Cardiac muscle cell (in vitro differentiated cells and primary cell): ENCODE results near the gene SLC25A26. TPM values are rescaled to one million over a fixed set of nuclear protein-coding genes. Genes with fewer than 3 reads are reported as not detected.
"Not testable (repeated sequence)": the region's sequence is repeated elsewhere in the genome, so short reads cannot be mapped to it uniquely, and the experiment has no call there.

ENCODE experiments used
- DNase-seq, 2 donors: peaks; one replicate each; pipeline versions ENCODE4 v3.0.0 to v3.0.0-alpha.2; 2010 to 2017; ENCODE audit warnings: low read depth in 1 of 2, low spot score in 1 of 2
- H3K27ac ChIP-seq: fragments of 200-600 bp; sonication (generic); 2 replicates; pipeline ENCODE4 v1.5.1; 2016
- H3K27me3 ChIP-seq: fragments of 200-600 bp; sonication (generic); 2 replicates; pipeline ENCODE4 v1.6.0; 2016; ENCODE audit warnings: control low read depth
- H3K36me3 ChIP-seq: fragments of 200-600 bp; sonication (generic); 2 replicates; pipeline ENCODE4 v1.5.1; 2016; ENCODE audit warnings: control low read depth
- H3K4me1 ChIP-seq: fragments of 200-600 bp; sonication (generic); 2 replicates; pipeline ENCODE4 v1.8.1; 2017; ENCODE audit warnings: low read depth, mild to moderate bottlenecking, mixed run types
- H3K4me3 ChIP-seq: fragments of 200-600 bp; sonication (generic); 2 replicates; pipeline ENCODE4 v1.5.1; 2016; ENCODE audit warnings: mild to moderate bottlenecking
- H3K9me3 ChIP-seq: fragments of 200-600 bp; sonication (generic); 2 replicates; pipeline ENCODE4 v1.5.1; 2017; ENCODE audit warnings: low read depth, mild to moderate bottlenecking, control low read depth
- CTCF ChIP-seq: IDR thresholded peaks from 2 replicates; pipeline ENCODE4 v1.5.1; 2012; ENCODE audit warnings: low read depth, mild to moderate bottlenecking, low read length
- polyA plus RNA-seq: library from polyadenylated mRNA; unstranded; fragments of >200 nt; fragmentation: Nextera tagmentation; extraction: Ambion mirVana; gene quantifications from 2 replicates; pipeline ENCODE4 v1.2.1, GENCODE V29; 2016
- total RNA-seq: library from RNA; depleted of rRNA; stranded (reverse); fragments of >200 nt; gene quantifications from 2 replicates; pipeline ENCODE4 v1.2.3, GENCODE V29; 2016

Gene SLC25A26
- total and polyA plus RNA-seq, 2 experiments from 2014 or later: 22.2 to 41.2 TPM

- no peak overlapping the region for H3K4me3 ChIP-seq
- no peak for DNase-seq
- TF ChIP-seq CTCF: no peak
- H3K27ac ChIP-seq: no peak overlapping the region
- H3K36me3 ChIP-seq: no peaks in the 10 kb centered on the region
- no peaks in the 10 kb centered on the region for H3K27me3 ChIP-seq
- no peaks in the 10 kb centered on the region for H3K9me3 ChIP-seq
- no peaks in the 10 kb centered on the region for H3K4me1 ChIP-seq
These were observed 10.0 kb upstream of the SLC25A26 start for GRCh38 chr3:66210687-66211295.

- no peak overlapping the region for H3K4me3 ChIP-seq
- DNase-seq: no peak
- no peaks in the 10 kb centered on the region for H3K36me3 ChIP-seq
- H3K9me3 ChIP-seq: no peaks in the 10 kb centered on the region
- H3K4me1 ChIP-seq: no peaks in the 10 kb centered on the region
- no peaks in the 10 kb centered on the region for H3K27me3 ChIP-seq
- H3K27ac ChIP-seq: no peak overlapping the region
- no peak for TF ChIP-seq CTCF
These were observed 9.0 kb upstream of the SLC25A26 start for GRCh38 chr3:66211779-66212178.

DNA sequence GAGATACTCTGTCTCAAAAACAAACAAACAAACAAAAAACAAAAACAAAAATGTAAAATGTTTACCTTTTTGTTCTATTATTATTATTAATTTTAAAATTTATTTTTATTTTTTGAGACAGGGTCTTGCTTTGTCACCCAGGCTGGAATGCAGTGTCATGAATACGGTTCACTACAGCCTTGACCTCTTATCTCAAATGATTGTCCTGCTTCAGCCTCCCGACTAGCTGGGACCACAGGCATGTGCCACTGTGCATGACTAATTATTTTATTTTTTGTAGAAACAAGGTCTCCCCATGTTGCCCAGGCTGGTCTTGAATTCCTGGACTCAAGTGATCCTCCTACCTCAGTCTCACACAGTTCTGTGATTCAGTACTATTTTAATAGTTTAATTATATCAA is 5.7 kb upstream of the SLC25A26 start:
- no peaks in the 10 kb centered on the region for H3K9me3 ChIP-seq
- TF ChIP-seq CTCF: no peak
- H3K36me3 ChIP-seq: no peaks in the 10 kb centered on the region
- H3K27ac ChIP-seq: no peak overlapping the region
- H3K4me1 ChIP-seq: peaks cover 2% of the 10 kb centered on the region
- DNase-seq: no peak
- H3K4me3 ChIP-seq: no peak overlapping the region
- H3K27me3 ChIP-seq: no peaks in the 10 kb centered on the region

DNA sequence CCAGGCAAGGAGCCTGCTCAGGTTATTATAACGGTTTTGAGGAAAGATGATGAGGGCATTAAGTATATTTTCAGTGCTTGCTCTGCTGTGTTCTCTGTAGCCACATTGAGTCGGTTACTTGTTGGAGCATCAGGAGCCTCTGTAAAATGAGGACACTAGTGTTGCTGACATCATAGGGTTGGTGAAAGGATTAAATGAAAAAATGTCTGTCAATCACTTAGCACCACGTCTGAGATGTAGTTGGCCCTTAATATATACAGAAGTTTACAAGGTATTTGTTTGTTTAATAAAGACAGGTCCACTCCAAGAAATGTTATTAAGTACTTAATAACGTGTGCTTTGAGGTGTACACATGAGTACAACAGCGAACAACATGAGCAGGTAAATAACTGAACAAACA is 735 bp upstream of the SLC25A26 start:
- no peak for TF ChIP-seq CTCF
- H3K4me1 ChIP-seq: peaks cover 3% of the 10 kb centered on the region

GRCh38 chr3:66224220-66224619 is 3.4 kb downstream of the SLC25A26 start:
- no peaks in the 10 kb centered on the region for H3K9me3 ChIP-seq
- no peak overlapping the region for H3K27ac ChIP-seq
- no peak overlapping the region for H3K4me3 ChIP-seq
- no peak for DNase-seq
- no peaks in the 10 kb centered on the region for H3K27me3 ChIP-seq
- no peaks in the 10 kb centered on the region for H3K36me3 ChIP-seq
- peaks cover 3% of the 10 kb centered on the region for H3K4me1 ChIP-seq
- no peak for TF ChIP-seq CTCF

More for the DNA sequence above, 735 bp upstream of the SLC25A26 start:
- Histone ChIP-seq H3K36me3 (no peaks in the 10 kb centered on the region), H3K27me3 (no peaks in the 10 kb centered on the region), H3K4me3 (peak overlapping the region; percentile 64), H3K9me3 (no peaks in the 10 kb centered on the region), H3K27ac (peak overlapping the region; percentile 86)
- DNase-seq: no peak

GRCh38 chr3:66226093-66226492 is 5.3 kb downstream of the SLC25A26 start:
- H3K27ac ChIP-seq, H3K4me1 ChIP-seq, H3K4me3 ChIP-seq, H3K36me3 ChIP-seq, DNase-seq, H3K9me3 ChIP-seq, H3K27me3 ChIP-seq: not testable (repeated sequence)
